GDM1 (cell line): Measurements from ENCODE around the gene ADAM10.

Experiments used
- DNase-seq: peaks from one replicate; lab custom pipeline; 2025; lab: John Stamatoyannopoulos, UW

Gene ADAM10

DNA sequence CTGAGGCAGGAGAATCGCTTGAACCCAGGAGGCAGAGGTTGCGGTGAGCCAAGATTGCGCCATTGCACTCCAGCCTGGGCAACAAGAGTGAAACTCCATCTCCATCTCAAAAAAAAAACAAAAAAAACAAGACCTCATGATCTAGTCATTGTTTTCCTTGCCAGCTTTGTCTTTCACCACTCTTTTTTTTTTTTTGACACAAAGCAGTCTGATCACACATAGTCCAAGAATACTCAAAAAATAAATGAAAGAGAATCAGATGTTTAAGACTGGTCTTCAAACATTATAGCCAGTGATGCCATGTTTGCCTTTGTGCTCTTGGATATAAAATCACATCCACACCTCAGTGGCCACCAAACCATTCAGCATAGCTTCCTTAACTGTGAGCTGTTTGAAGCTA is 5.8 kb upstream of the ADAM10 start:
- no peak for DNase-seq

DNA sequence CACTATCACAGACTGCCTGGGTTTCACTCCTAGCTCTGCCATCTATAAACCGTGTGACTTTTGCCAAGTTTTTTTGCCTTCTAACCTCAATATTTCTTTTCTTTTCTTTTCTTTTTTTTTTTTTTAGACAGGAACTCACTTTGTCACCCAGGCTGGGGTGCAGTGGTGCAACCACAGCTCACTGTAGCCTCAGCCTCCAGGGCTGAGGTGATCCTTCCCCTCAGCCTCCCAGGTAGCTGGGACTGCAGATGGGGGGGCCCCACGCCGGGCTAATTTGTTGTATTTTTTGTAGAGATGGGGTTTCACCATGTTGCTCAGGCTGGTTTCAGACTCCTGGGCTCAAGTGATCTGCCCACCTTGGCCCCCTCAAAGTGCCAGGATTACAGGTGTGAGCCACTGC is 3.2 kb upstream of the ADAM10 start:
- DNase-seq, result no peak

DNA sequence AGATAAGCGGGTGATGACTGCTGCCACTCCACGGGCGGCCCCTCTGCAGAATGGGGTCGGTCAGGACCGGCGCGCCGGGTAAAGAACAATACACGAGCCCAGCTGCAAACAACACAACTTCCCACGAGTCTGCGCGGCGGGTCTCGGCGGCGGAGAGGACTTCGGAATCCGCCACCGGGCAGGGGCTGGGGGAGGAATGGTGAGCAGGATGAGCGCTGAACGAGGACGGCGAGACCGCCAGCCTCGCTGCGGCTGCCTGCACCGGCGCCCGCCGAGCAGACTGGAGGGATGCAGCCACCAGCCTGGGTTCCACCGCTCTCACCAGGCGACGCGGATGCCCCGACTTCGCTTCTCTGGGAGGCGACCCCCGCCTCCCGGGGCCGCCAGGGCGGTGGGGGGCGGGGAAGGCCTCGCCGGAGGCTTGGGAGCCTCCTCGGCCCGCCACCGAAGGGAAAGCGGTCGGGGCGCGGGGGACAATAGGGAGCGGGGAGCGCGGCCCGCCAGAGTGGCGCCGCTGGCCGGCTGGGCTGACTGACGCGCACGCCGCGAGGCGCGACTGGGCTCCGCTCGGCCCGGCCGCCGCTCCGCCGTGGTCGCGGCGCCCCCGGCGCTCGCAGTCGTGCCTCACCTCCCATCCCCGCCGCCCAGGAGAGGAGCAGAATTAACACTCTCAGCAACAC is 515 bp downstream of the ADAM10 start:
- no peak for DNase-seq

DNA sequence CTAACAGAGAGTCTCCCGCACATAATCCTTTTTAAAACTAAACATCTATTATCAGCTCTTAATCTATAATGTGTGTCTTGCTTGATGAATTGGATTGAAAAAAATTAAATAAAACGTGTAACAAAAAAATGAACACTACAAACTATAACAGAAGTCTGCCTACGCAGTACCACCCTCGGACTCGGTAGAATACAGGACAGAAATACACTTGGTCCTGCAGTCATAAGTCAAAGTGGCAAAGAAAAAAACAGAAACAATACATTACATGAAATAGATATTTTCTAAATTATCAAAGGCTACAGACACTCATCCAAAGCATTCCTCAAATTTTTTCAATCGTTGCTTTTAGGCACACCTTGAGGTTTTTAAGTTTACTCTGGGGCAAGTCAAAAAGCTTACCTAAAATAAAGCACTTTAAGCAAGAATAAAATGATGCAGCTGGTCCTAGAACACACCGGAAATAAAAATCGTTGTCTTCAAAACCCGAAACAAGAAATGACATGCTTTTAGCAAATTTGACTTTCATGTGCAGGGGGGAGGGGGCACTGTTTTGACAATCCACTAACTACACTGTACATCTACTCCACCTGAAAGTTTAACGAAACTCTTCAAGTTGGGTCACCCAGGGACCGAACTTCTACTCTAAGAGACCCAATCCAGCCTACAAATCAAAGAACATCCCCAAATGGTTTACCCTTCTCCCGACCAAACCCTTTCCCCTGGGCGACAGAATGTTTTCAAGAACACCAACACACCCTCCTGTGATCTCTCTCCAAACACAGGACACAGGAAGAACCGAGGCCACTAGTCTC is 1.3 kb downstream of the ADAM10 start:
- no peak for DNase-seq

DNA sequence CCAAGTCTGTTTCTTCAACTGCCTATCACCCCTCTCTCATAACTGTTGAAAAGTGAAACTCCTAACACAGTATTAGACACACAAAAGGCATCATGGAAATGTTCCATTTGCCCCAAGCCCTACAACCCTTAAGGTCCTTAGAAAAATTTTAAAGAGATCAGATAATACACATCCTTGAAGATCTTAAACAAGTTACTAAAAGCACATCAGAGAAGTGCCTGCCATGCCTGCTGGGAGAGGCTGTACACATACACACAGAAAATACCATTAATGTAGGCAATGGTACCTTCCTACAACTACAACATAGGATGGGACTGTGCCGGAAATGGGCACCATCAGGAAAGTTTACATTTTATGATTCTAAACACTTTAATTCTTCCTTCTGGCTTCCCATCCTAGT is 3.3 kb downstream of the ADAM10 start:
- no peak for DNase-seq

DNA sequence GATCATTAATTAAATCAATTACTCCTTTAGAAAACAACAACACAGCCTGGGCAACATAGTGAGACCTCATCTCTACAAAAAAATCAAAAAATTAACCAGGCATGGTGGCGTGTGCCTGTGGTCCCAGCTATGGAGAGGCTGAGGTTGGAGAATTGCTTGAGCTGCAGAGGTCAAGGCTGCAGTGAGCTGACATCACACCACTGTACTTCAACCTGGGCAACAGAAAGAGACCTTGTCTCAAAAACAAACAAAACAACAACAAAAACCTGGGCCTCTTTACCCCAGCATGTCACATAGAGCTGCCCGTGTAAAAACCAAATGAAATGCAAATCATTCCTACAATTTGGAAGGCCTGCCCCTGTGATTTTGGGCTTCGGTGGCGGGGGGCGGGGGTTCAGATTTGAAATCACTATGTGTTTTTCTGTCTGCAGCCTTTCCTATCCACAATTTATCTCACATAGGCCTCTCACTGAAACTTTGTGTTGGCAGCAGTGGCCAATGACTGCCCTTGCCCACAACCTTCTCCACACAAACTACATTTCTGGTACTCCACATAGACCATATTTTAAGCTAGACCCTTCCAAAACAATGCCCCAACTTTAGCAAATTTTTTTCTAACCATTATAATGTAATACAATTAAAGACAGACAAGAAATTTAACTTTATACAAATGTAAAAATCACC is 6.5 kb downstream of the ADAM10 start:
- no peak for DNase-seq

DNA sequence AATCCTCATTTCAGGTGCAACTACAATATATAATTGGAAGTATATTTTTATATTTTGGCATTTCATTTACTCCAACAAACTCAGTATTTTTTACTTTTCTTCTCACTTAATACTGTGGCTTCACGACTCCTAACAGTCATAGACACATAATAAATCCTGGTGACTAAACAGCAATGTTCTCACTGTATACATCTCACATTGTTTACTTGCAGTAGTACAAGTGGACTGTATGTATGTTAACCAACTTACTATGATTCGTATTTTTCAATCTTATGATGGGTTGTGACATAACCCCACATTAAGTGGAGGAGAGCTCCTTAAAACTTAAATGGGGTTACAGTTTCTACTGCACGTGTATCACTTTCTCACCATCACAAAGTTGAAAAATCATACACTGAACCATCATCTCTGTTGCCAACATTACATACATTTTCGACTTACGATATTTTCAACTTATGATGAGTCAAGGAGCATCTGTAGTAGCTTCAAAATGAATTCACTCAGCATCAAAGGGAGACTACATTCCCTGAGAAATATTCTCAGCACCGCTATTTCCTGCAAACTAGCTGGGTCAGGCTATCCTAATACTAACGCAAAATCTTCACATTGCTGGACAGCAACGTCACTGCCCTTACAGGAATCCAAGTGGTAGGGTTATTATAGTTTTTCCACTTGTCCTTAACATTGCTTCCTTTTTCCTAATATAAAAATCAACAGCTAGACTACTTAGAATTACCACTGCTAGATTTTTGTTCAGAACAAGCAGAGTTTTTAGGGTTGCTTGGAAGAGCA is 7.3 kb downstream of the ADAM10 start:
- DNase-seq, result no peak

DNA sequence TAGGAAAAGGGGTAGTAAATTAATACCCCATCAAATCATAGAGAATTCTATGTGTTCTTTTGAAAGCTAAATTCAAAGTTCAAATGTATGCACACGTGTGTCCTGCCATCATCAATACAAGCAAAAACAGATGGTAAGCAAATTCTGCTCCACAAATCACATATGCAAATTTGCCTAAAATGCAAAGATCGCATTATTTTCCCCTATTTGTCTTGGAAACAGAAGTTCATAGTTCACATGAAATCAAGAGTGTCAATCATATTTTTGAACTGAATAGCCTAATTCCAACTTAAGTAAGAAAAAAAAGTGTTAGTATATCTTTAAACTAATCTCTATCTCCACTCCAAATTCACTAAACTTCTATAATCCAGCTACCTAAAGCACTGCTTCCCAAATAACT is 8.5 kb downstream of the ADAM10 start:
- DNase-seq, result no peak

DNA sequence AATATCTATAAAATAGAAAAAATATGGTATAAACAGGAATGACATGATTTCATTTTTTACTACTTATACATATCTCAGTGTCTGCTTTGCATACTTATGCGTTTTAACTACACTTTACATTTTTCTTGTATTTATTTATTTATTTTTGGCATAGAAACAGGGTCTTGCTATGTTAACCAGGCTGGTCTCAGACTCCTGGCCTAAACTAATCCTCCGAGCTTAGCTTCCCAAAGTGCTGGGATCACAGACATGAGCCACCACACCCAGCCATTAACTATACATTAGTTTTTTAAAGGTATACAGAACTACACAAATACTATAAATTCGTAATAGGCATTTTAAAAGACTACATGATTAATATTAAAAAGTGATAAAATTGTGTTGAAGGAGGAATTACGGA is 9.1 kb downstream of the ADAM10 start:
- DNase-seq, result no peak

DNA sequence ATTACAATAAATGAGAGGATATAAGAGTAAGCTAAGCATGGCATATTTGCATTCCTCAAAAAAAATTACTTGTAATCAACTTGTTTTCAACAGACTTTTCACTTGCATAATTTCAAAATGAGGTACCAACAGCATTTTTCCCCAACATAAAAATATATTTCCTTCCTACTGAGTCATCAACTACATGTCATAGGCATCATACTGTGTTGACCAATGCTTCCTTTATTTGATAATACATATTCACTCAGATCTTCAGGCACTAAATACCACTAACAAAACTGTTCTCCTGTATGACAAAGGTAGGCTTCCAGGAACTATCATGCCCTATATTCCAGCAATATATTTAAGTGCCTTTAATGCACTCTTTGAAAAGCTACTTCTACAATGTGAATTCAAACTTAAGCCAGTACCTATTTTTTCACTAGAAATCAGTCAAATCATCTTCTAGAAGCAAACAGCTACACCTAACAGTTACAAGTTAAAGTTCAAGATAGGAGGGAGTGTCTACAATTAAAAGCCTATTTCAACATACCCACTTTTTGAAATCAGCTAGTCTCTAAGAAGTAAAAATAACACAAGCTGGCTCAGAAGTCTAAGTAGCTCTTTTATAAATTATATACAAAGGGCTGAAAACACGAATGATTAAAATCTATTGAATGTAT is 11.3 kb downstream of the ADAM10 start:
- DNase-seq, result no peak

DNA sequence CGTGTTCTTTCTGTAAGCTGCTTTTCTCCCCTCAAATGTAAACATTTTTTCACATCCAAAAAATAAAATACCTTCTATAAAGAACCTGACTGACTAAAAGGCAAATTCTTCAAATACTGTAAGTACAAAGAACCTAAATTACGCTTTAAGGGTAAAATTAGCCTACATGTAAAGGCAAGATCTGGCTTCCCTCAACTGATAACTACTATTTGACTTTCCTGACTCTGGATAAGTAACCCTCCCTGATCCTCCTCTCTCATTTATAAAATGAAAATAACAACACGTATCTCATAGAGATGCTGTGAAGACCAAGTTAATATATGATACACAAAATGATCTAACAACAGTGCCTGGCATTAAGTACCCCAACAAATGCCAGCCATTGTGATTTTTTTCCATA is 12.2 kb downstream of the ADAM10 start:
- no peak for DNase-seq

DNA sequence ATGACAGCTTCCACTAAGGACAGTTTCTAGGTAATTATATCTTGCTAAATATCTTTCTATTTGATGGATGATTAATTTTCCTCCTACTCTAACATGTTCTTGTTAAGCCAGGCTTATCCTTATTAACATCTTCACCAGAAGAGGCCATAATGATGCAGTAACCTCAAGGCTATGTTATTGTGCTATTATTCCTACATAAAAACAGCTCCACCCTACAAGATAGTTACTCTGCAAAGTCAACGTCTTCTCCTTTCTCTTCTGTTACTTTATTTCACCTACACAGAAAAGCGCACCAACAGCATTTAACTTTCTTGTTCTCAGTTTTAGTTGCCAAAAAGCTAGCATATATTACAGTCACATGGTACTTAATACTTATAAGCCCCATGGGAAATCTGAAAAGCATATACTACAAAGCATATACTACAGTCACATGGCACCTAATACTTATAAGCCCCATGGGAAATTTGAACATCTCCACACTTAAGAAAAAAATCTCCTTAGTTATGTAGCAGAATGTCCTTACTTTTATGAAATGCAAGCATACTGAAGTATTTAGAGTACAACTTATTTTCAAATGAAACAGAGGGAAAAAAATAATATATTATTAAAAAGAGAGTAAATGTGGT is 13.4 kb downstream of the ADAM10 start:
- DNase-seq, result no peak

DNA sequence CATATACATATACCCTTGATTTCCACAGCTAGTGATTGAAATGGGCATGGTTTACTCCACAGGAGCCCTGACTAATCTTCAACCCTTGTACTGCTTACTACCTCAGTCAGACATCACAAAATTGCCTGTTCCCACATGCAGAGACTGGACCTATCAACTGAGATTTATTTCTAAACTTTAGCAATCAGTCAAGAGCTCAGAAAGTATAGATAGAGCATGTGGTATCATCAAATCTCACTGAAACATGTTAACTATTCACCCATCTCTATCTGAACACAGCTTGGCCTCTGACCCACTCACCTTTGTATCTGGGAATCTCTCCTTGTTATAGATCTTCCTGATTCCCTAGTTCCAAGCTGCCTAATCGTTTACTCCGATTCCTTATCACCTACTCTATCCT is 14.6 kb downstream of the ADAM10 start:
- DNase-seq, result no peak

DNA sequence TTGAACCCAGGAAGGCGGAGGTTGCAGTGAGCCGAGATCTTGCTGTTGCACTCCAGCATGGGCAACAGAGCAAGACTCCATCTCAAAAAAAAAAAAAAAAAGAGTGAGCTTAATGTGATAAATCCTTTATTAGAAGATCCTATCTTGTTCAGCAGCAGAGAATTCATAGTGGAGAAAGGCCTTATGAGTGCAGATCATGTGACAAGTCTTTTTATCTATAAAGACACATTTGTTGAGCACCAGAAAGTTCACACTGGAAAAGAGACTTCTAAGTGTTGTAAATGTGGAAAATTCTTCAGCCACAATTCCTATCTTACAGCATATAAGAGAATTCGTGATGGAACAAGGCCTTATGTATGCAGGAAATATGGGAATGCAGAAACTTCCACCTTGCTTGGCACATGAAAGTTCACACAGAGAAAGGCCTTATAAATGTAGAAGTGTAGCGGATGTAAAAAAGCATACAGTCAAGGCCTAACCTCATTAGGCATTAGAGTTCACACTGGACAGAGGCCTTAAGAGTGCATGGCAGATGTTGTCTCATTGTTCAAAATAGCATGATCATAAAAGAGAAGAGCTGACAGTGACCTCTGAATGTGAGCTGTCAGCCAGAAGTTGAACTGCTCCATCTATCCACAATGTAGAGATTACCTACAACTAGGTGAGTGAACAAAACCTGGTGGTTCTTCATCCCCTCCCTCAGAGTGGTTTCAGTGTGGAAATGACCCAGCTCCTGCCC is 16.7 kb downstream of the ADAM10 start:
- no peak for DNase-seq

DNA sequence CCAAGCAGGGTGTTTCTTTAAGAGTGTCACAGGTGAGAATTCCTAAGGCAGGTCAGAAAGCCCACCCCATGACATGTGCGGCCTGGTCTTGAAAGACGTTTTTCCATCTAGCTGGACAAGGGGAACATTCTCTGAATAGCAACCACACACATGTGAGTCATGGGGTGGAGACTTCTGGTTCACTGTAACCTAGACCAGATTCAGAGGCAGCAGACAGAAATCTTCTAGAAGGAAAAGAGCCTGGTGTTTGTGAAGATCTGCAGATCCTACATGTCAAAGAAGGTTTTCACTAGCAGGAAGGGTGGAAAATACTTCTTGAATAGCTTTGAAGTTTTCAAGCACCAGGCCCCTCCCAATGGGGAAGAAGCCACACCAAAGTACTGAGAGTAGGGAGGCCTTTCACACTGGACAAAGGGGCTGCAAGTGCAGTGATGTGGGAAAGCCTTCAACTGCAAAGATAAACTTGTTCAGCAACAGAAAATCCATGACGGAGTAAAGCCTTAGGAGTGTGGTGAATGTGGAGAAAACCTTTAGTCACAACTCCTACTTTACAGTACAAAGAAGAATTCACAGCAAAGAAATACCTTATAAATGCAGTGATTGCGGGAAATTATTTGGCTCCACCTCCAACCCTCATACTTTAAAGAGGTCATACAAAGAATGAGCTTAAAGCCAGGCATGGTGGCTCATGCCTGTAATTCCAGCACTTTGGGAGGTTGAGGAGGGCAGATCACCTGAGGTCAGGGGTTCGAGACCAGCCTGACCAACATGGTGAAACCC is 17.6 kb downstream of the ADAM10 start:
- DNase-seq, result no peak

DNA sequence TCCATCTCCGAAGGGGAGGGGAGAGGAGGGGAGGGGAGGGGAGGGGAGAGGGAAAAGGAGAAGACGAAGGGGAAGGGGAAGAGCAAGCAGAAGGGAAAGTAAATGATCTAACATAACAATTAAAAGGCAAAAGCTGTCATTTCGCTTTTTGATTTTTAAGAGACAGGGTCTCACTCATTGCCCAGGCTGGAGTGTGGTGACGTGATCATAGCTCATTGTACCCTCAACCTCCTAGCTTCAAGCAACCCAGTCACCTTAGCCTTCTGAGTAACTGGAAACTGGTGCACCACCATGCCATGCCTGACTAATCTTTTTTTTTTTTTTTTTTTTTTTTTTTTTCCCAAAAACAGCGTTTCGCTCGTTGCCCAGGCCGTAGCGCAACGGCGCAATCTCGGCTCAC is 22.6 kb downstream of the ADAM10 start:
- DNase-seq, result no peak

DNA sequence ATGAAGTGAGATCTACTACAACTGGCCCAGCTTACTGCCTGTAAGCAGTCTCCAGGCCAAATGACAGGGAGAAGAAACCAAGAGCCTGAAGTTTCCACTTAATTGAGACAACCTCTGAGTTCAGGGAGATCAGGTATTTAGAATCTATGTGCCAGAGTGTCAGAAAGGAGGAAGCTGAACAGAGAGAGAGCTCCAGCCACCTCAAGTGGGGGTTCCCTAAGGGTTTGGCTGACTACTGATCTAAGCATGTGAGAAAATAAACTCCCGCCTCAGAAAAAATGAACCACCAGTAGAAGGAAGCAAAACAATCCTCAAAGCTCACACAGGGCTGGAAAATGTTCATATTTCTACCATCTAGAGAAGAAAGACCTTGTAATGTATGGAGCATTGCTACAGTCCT is 25.0 kb downstream of the ADAM10 start:
- DNase-seq, result peak; percentile 49

DNA sequence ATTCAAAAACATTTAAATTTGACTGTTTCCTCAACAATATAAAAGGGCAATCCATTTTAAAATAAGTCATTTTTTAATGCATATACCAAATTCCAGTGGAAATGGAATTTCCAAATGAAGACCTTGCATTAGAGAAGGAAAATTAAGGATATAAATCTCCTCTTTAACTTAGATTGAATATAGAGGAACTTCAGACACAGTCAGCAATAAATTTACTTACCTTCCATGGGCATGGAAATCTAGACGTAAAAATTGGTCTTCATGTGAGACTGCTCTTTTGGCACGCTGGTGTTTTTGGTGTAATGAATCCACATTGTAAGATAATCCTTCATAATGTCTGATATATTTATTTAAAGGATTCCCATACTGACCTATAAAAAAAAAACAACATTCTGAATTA is 32.1 kb downstream of the ADAM10 start:
- DNase-seq, result no peak

DNA sequence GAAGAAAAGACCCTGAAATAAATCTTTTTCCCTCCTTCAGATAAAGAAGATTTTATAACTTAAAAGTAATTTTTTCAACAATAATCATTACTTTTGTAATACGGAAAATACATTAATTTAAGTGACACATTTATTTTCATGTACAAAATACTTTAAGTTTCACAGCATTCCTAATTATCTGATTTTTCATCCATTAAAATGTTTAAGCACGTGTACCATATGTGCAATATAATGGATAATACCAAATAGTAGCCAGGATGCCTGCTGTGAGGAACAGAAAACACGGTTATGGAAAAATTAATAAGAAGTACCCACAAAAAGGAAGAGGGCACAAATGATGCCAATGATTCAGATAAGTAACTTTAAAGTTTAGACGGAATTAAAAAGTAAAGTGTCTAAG is 33.5 kb downstream of the ADAM10 start:
- no peak for DNase-seq
